Right renal pelvis (tissue), 4 donors: ENCODE measurements around the gene RBBP9. TPM values are rescaled to one million over a fixed set of nuclear protein-coding genes. Genes with fewer than 3 reads are reported as not detected.
"Not testable (repeated sequence)": the region's sequence is repeated elsewhere in the genome, so short reads cannot be mapped to it uniquely, and the experiment has no call there.

ENCODE experiments used
- DNase-seq, 4 donors: peaks; one replicate each; pipeline ENCODE4 v3.0.0-alpha.2; 2013; ENCODE audit warnings: low read depth in 4 of 4, low spot score in 3 of 4, missing footprints in 1 of 4
- polyA plus RNA-seq, 4 donors: library from polyadenylated mRNA; unstranded; fragments of 120-200 nt; gene quantifications; one replicate each; pipeline ENCODE4 v1.2.1, GENCODE V29; 2013; ENCODE audit not compliant: insufficient read length in 4 of 4

RBBP9 gene
- polyA plus RNA-seq, result 10 to 100 TPM; 28.1 to 39.7 (median 35.7) TPM

DNA sequence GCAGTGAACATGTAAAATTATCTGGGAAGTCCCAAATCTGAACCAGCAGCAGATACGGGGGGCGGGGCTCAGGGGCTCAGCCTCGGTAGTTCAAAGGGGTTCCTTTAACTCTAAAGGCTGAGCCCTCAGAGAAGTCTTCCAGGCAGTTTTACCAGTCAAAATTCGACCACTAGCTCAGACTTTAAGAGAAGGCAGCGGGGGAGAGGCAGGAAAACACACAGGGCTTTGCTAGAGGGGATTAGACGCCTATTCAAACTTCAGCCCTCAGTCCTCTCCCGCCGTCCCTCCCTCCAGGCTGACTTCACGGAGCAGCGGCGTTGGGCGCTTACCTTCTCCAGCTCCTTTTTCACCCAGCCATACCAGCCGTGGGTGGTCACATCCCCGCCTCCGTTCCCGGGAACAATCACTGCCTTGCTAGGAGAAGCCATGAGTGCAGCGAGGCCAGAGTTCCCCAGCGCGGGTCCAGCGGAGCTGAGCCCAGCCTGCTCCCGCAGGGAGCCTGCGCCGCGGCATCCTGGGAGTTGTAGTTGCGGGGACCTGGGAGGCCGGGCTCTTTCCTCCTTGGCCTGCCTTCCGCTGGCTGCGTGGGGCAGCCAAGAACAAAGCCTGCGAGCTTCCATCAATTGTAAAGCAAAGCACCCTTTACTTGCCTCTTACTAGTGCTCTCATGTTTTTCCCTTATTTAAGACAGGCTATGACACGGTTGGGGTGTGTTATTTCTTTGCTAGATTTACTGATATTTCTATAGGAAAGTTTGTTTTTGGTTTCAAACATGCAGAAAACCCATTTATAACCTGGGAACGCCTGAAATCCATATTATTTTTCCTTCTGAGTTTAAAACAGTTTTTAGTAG, at the start of gene RBBP9:
Gene RBBP9, minus strand, starts transcription at position 486 of the 853 bp plus-strand sequence. Its CDS starts 58 bp downstream, at position 428.
- DNase-seq, result peak; percentile 74 to 79 (median 76)

- DNase-seq, result peak in 1 of 4 donors; percentile 1
Measured at GRCh38 chr20:18545566-18545965, 48.5 kb upstream of the RBBP9 start.

- no peak for DNase-seq
Measured at GRCh38 chr20:18543932-18544331, 46.9 kb upstream of the RBBP9 start.

DNA sequence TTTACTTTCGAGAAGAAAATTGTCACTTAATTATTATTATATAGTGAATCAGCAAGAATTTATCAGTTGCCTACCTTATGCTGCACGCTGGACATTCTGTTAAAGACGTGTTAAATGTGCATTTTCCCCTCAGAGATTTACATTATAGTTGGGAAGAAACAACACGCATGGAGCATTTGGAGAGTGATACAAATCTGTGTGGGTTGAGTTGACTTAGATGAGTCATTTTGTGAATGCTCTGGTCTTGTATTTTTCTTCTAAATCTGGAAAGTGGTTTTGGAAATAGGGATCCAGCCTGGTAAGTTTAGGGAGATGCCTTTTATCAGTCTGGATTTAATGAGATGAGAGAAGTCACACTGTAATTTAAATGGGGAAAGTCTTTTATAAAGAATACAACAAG, 46.2 kb upstream of the RBBP9 start:
- no peak for DNase-seq

DNA sequence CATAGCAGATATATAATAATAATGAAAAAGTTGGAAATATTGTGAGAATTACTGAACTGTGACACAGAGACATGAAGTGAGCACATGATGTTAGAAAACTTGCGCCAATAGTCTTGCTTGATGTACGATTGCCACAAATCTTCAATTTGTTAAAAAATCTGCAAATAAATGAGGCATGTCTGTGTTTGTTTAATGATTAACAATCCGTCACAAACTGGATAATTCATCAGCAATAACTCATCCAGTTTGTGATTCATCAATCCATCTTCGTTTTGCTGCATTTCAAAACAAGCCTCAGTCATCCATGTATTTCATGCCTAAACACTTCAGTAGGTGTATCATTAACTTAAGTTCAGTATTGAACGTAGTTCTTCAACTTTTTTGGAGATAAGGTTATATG, 44.7 kb upstream of the RBBP9 start:
- DNase-seq, result no peak

DNA sequence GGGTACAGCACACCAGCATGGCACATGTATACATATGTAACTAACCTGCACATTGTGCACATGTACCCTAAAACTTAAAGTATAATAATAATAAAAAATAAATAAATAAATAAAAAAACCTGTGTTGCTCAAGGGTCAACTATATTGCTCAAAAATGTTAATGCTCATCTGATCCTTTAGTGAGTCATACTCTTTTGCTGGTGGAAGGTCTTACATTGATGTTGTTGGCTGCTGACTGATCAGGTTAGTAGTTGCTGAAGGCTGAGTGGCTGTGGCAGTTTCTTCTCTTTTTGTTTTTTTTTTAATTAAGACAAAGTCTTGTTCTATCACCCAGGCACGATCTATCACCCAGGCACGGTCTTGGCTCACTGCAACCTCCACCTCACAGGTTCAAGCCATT, 40.6 kb upstream of the RBBP9 start:
- DNase-seq, result no peak

DNA sequence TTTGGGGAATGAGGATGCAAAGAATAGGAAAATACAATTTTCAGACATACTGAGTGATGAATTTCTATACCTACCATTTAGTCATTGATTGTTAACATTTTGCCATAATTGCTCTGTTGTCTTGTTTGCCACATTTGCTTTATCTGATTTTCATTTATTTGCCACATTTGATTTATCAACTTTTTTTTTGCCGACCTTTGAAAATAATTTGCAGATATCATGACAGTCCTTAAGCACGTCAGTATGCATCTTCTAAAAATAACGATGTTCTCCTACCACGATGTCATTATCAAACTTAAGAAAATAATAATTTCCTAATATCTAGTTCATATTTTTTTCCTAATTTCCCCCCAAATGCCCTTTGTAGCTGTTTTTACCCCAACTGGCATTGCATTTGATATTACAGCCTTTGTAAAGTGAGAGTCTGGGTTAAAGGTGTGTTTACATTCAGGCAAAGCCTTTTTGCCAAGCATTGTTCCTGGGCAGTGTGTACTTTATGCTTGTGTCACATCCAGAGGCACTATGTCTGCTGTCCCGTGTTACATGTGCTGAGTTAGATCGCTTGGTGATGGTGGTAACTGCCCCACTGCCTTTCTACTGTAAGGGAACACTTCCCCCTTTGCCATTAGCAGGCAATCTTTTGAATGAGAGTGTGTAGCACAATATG, 37.1 kb upstream of the RBBP9 start:
- no peak for DNase-seq

- DNase-seq, result no peak
Measured at GRCh38 chr20:18533491-18533890, 36.5 kb upstream of the RBBP9 start.

- DNase-seq, result no peak
Measured at GRCh38 chr20:18532626-18533025, 35.6 kb upstream of the RBBP9 start.

DNA sequence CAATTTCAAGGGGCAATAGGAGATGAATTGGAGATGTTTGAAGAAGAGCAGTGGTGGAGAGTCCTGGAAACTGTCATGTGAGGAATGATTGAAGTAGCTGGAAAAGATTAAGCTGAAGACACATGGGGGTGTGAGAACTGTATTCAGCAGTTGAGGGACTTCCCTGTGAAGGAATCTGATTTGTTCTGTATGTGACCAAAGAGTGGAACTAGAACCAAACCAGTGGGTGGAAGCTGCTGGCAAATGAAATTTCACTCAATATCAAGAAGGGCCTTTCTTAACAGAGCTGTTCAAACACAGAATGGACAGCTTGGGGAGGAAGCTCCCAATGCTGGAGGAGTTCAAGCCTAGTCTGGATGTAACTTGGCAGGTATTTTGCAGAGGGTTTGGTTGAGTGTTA, 32.0 kb upstream of the RBBP9 start:
- DNase-seq, result no peak

- no peak for DNase-seq
Measured at GRCh38 chr20:18527836-18528235, 30.8 kb upstream of the RBBP9 start.

DNA sequence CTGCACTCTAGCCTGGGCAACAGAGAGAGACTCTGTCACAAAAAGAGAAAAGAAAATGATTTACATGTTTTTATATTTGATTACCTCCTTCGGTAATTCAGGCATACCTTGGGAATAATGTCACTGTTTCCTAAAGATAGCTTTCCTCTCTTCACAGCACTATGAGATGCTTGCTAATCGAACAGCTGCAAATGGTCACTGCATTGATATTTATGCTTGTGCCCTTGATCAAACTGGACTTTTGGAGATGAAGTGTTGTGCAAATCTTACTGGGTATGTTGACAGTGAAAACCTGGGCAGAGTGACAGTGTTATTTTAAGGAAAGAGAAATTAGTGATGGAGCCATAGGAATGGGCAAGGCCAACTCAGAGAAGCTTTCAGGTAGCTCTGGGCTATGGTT, 30.3 kb upstream of the RBBP9 start:
- DNase-seq, result no peak

- DNase-seq, result not testable (repeated sequence)
Measured at GRCh38 chr20:18526761-18527160, 29.7 kb upstream of the RBBP9 start.

DNA sequence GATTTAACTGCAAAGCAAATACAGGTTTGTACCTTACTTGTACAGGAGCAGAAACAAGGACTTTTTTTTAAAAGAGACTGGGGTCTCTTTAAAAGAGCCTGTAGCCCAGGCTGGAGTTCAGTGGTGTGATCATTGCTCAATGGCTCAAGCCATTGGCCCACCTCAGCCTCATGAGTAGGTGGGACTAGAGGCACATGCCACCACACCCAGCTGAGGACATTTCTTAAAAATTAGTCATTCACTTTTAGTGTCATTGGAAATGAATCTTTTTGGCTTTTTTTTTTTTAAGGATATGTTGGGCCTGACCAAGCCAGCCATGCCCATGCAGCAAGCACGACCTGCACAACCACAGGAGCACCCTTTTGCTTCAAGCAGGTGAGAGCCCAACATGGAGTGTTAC, 27.6 kb upstream of the RBBP9 start:
- no peak for DNase-seq

DNA sequence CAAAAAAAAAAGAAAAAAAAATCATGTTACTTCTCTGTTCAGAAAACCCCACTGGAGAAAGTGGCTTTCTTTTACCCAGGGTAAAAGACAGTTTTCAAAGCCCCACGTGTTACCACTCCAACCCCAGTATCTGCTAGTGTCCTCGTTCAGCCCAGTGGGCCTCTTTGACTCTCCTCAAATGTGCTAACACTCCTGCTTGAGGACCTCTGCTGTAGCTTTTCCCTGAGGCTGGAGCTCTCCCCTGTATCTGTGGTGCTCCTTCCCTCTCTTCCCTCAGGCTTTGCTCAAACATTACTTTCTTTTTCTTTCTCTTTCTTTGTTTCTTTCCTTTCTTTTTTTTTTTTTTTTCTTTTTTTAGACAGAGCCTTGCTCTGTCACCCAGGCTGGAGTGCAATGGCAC, 26.0 kb upstream of the RBBP9 start:
- DNase-seq, result no peak

- DNase-seq, result not testable (repeated sequence)
Measured at GRCh38 chr20:18522066-18522465, 25.0 kb upstream of the RBBP9 start.

- no peak for DNase-seq
Measured at GRCh38 chr20:18515973-18516372, 18.9 kb upstream of the RBBP9 start.

GRCh38 chr20:18514127-18514526, 17.1 kb upstream of the RBBP9 start:
- DNase-seq, result no peak

- no peak for DNase-seq
Measured at GRCh38 chr20:18513208-18513607, 16.2 kb upstream of the RBBP9 start.

GRCh38 chr20:18511571-18511970, 14.5 kb upstream of the RBBP9 start:
- no peak for DNase-seq

GRCh38 chr20:18507218-18508191, 10.5 kb upstream of the RBBP9 start, which contains the start of gene SEC23B:
SEC23B (plus strand) TSS chr20:18507940; CDS start chr20:18510836, 2,896 bp downstream.
- DNase-seq, result peak; percentile 93 to 95 (median 94)
